Inferior parietal cortex (tissue), 1 donor: ENCODE data around the gene HAAO.

ENCODE experiments used
- DNase-seq: peaks from one replicate; pipeline ENCODE4 v3.0.0-alpha.2; 2016; ENCODE audit errors: extremely low spot score

HAAO gene

DNA sequence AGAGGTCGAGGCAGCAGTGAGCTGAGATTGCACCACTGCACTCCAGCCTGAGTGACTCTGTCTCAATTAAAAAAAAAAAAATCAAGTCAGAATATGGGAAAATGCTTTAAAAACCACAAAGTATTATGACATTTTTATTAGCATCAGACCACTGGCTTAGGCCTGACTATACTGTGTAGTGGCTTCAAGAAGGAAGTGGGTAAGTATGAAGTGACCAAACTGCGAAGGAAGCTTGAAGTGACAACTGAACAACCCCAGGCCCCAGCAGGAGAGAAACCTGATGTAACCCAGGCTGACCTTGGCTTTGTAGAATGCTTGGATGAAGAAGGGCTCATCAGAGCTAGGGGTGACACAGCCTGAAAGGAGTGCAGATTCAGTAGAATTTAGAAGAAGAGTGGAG, 21.4 kb upstream of the HAAO start:
- no peak for DNase-seq

DNA sequence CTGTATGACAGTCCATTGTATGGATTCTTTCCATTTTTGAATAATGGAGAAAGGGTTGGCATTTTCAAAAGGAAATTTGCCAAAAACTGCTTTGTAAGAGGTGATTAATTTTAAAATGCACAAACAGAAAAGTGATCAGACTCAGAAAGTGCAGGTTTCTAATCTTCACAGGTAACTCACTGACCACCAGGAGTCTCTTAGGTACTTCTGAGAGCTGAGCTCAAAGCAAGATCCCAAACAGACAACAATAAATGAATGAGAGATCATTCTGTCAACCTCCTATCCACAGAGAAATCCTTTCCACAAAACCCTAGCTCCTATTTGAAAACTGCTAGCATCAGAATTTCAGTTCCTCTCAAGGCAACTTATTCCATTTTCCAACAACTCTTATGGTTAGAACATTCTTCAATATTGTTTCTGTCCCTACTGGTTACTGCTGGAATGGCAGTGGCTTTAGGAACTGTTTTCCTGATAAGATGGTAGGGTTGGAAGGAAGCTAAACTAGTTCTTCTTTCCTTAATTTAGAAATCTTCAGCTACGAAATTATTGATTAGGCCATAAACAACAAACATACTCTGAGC, 20.6 kb upstream of the HAAO start:
- peak; percentile 46 for DNase-seq

- peak; percentile 61 for DNase-seq
These were observed 18.8 kb upstream of the HAAO start for GRCh38 chr2:42810971-42811811.

- DNase-seq: peak; percentile 96
These were observed 18.0 kb upstream of the HAAO start for GRCh38 chr2:42810121-42810970.

- DNase-seq: peak; percentile 74
These were observed 17.4 kb upstream of the HAAO start for GRCh38 chr2:42809819-42810120.

GRCh38 chr2:42809131-42809818, 16.9 kb upstream of the HAAO start:
- DNase-seq: no peak

GRCh38 chr2:42808301-42808700, 15.9 kb upstream of the HAAO start:
- no peak for DNase-seq

GRCh38 chr2:42806786-42807185, 14.4 kb upstream of the HAAO start:
- DNase-seq: no peak

GRCh38 chr2:42804891-42805290, 12.5 kb upstream of the HAAO start:
- DNase-seq: peak; percentile 38

DNA sequence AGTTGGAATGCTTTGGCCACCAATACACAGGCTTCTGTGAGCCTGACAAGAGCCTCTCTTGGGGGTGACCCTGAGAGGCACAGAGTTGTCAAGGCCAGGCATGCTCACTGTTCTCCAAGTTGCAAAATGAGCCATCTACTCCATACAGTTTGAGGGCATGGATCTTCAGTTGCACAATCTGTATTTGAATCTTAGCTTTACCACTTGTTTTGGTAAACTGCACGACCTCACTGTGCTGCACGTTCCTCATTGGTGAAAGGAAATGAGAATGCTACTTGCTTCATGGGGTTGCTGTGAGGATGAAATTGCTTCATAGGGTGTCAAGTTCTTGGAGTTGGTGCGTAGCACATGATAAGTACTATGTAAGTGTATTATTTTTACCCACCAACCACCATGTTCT, 12.0 kb upstream of the HAAO start:
- no peak for DNase-seq

- DNase-seq: no peak
These were observed 9.8 kb upstream of the HAAO start for GRCh38 chr2:42802150-42802549.

DNA sequence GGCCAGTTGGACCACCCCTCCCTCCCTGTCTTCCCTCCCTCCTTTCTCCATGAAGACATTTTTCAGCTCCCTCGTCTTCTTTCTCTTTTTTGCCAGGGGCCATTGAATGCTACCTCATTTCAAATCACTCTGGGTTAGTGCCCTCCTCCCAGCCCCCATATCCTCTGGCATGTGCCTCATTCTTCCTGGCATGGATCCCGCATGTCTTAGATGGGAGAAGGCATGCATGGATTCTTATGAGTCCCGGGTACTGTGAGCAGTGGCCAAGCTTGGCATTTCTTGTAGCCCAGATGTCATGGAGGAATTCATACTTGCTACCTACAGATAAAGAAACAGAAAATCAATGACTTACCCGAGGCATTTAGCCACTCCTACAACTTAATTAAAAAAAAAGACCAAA, 9.0 kb upstream of the HAAO start:
- DNase-seq: no peak

DNA sequence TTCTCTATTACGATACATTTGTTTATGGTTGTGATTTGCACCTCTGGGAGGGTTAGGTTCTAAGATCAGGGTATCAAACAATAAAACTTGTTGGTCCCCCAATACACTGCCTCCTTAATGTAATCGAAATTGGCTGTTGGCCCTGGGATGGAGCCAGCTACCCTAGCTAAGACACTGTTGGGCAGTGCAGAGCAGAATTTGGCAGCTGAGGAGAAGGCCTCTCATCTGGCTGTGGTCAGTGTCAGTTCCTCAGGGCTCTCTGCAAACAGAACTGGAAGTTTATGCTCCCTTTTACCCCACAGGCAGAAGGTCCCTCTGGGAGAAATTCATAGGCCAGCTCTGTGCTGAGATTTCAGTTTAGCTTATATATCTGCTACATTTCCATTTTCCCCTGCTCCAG, 8.6 kb upstream of the HAAO start:
- no peak for DNase-seq

- DNase-seq: no peak
These were observed 8.1 kb upstream of the HAAO start for GRCh38 chr2:42800461-42800962.

GRCh38 chr2:42799881-42800280, 7.5 kb upstream of the HAAO start:
- no peak for DNase-seq

- no peak for DNase-seq
These were observed 4.9 kb upstream of the HAAO start for GRCh38 chr2:42797281-42797680.

- no peak for DNase-seq
These were observed 4.3 kb upstream of the HAAO start for GRCh38 chr2:42796427-42797248.

DNA sequence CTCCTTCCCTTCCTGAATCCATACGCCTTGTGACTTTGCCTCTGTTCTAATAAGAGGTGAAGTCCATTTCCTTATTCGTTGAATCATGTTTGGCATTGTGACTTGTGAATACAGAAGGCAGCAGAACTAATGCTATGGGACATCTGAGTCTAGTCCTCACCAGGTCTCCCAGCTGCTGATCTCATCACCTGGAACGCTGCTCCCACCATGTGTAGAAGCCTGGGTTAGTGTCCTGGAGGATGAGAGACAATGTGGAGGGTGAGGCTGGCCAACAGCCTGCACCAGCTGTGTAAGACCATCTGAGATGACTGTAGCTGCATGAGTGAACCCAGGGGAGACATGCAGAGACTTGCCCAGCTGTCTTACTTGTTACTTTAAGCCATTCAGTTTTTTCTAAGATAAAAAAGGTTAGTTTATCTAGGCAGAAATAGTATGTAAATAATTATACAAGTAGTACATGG, 3.5 kb upstream of the HAAO start:
- no peak for DNase-seq

- no peak for DNase-seq
These were observed 2.9 kb upstream of the HAAO start for GRCh38 chr2:42795275-42795674.

GRCh38 chr2:42794271-42795046, 2.1 kb upstream of the HAAO start:
- no peak for DNase-seq
